ENCODE measurements around the gene PTPRJ.

Gene PTPRJ

GRCh38 chr11:47973173-47973572 is 7.2 kb upstream of the PTPRJ start:
- TF ChIP-seq CTCF (IDR thresholded peaks at IDR 0.05; ENCODE audit: insufficient read depth, missing control alignments) = no peak
- no peak for DNase-seq (ENCODE audit: insufficient read length, low spot score)
- no peak for FAIRE-seq

- no peak for TF ChIP-seq CTCF (IDR thresholded peaks at IDR 0.05; ENCODE audit: insufficient read depth, missing control alignments)
- FAIRE-seq (no peak), DNase-seq (ENCODE audit: insufficient read length, low spot score) (no peak)
These were observed 3.4 kb upstream of the PTPRJ start for GRCh38 chr11:47976931-47977330.

- DNase-seq (ENCODE audit: insufficient read length, low spot score) (no peak), FAIRE-seq (no peak)
- no peak for TF ChIP-seq CTCF (IDR thresholded peaks at IDR 0.05; ENCODE audit: insufficient read depth, missing control alignments)
These were observed 2.7 kb upstream of the PTPRJ start for GRCh38 chr11:47977623-47978022.

- FAIRE-seq (no peak), DNase-seq (ENCODE audit: insufficient read length, low spot score) (no peak)
These were observed 826 bp upstream of the PTPRJ start for GRCh38 chr11:47979378-47980087.

GRCh38 chr11:47980907-47981621 is 705 bp downstream of the PTPRJ start:
- FAIRE-seq = no peak
- DNase-seq (ENCODE audit: insufficient read length, low spot score) = no peak
- TF ChIP-seq CTCF (IDR thresholded peaks at IDR 0.05; ENCODE audit: insufficient read depth, missing control alignments) = no peak

More at GRCh38 chr11:47979378-47980087, 826 bp upstream of the PTPRJ start:
- TF ChIP-seq CTCF (IDR thresholded peaks at IDR 0.05; ENCODE audit: insufficient read depth, missing control alignments) = no peak

GRCh38 chr11:47981667-47982404 is 1.5 kb downstream of the PTPRJ start:
- no peak for FAIRE-seq
- TF ChIP-seq CTCF (IDR thresholded peaks at IDR 0.05; ENCODE audit: insufficient read depth, missing control alignments) = no peak
- DNase-seq (ENCODE audit: insufficient read length, low spot score) = no peak
